ENCODE results near the gene ZNF75A. TPM values are rescaled to one million over a fixed set of nuclear protein-coding genes. Genes with fewer than 3 reads are reported as not detected.

ZNF75A gene
- total and polyA plus RNA-seq, 4 donors: 4.9 to 17.2 (median 9.8) TPM

GRCh38 chr16:3364774-3365427, 59.6 kb downstream of the ZNF75A start:
- H3K4me1 ChIP-seq (ENCODE audit: control insufficient read depth in 4 of 4, insufficient read depth in 4 of 4, low read length in 3 of 4): peaks cover 0 to 3% (median 0%) of the 10 kb centered on the region in 4 donors
- H3K36me3 ChIP-seq (ENCODE audit: control insufficient read depth in 4 of 4, insufficient read depth in 3 of 4, low read depth in 1 of 4, low read length in 3 of 4): no peaks in the 10 kb centered on the region
- peak overlapping the region; percentile 45 to 48 for H3K27ac ChIP-seq (ENCODE audit: low read depth in 1 of 2, low read length in 2 of 2)
- DNase-seq (ENCODE audit: low spot score): peak; percentile 76
- TF ChIP-seq ATF3 (IDR thresholded peaks at IDR 0.05): no peak
- no peak for TF ChIP-seq SP1 (IDR thresholded peaks at IDR 0.05)
- TF ChIP-seq MAX (IDR thresholded peaks at IDR 0.05): peak; percentile 31
- peak; percentile 83 to 96 for TF ChIP-seq GABPA (IDR thresholded peaks at IDR 0.05 in 1 of 2, conservative IDR thresholded peaks at IDR 0.05 in 1 of 2)
- TF ChIP-seq ZBTB33 (IDR thresholded peaks at IDR 0.05): peak; percentile 80
- TF ChIP-seq FOXA2 (IDR thresholded peaks at IDR 0.05): no peak
- TF ChIP-seq HNF4G (IDR thresholded peaks at IDR 0.05): no peak
- H3K9me3 ChIP-seq (ENCODE audit: control insufficient read depth in 4 of 4, low read length in 3 of 4): peaks cover 12 to 26% (median 24%) of the 10 kb centered on the region in 4 donors
- H3K9ac ChIP-seq (ENCODE audit: low read depth in 1 of 2, low read length in 2 of 2): no peak overlapping the region
- peaks cover 0 to 3% (median 0%) of the 10 kb centered on the region in 4 donors for H3K27me3 ChIP-seq (ENCODE audit: control insufficient read depth in 4 of 4, insufficient read depth in 4 of 4, low read length in 3 of 4)
- peak overlapping the region; percentile 41 to 81 (median 71) for H3K4me3 ChIP-seq (ENCODE audit: low read depth in 1 of 3, low read length in 3 of 3)
- WGBS: 19% methylated on average over 42 of the region's 42 CpGs

Other genes with a start within 250 kb of the ZNF75A start
- gene IL32, start 239.9 kb upstream of the ZNF75A start, total RNA-seq: 100 to 1,000 TPM in 1 of 2 donors, 1 to 10 TPM in 1; 8.6 to 328 TPM
- 100 to 1,000 TPM in 1 of 2 donors, 10 to 100 TPM in 1; 93.4 to 300 TPM for gene IL32, start 239.9 kb upstream of the ZNF75A start, polyA plus RNA-seq
- gene ZSCAN10, start 206.2 kb upstream of the ZNF75A start, total RNA-seq: not detected
- not detected for gene ZSCAN10, start 206.2 kb upstream of the ZNF75A start, polyA plus RNA-seq
- 1 to 10 TPM; 4.1 to 6.9 TPM for gene ZNF205, start 192.9 kb upstream of the ZNF75A start, total RNA-seq
- 1 to 10 TPM; 2.0 to 5.9 TPM for gene ZNF205, start 192.9 kb upstream of the ZNF75A start, polyA plus RNA-seq
- 1 to 10 TPM; 1.9 to 4.5 TPM for gene ZNF213, start 170.5 kb upstream of the ZNF75A start, total RNA-seq
- gene ZNF213, start 170.5 kb upstream of the ZNF75A start, polyA plus RNA-seq: 1 to 10 TPM in 1 of 2 donors, under 1 TPM in 1; 0.56 to 1.6 TPM
- not detected for gene OR1F1, start 117.3 kb upstream of the ZNF75A start, total RNA-seq
- gene OR1F1, start 117.3 kb upstream of the ZNF75A start, polyA plus RNA-seq: not detected
- 1 to 10 TPM; 4.5 to 5.3 TPM for gene ZNF200, start 70.3 kb upstream of the ZNF75A start, total RNA-seq
- 1 to 10 TPM; 1.8 to 2.3 TPM for gene ZNF200, start 70.3 kb upstream of the ZNF75A start, polyA plus RNA-seq
- gene MEFV, start 48.9 kb upstream of the ZNF75A start, total RNA-seq: 1 to 10 TPM; 1.2 to 3.3 TPM
- gene MEFV, start 48.9 kb upstream of the ZNF75A start, polyA plus RNA-seq: under 1 TPM; 0.33 to 0.36 TPM
- gene ZNF263, start 22.0 kb upstream of the ZNF75A start, total RNA-seq: 10 to 100 TPM; 17.2 to 27.3 TPM
- 1 to 10 TPM; 6.3 to 9.4 TPM for gene ZNF263, start 22.0 kb upstream of the ZNF75A start, polyA plus RNA-seq
- gene TIGD7, start 67 bp upstream of the ZNF75A start, total RNA-seq: 1 to 10 TPM; 1.8 to 2.6 TPM
- gene TIGD7, start 67 bp upstream of the ZNF75A start, polyA plus RNA-seq: under 1 TPM; 0.58 to 0.71 TPM
- under 1 TPM; 0.08 to 0.19 TPM for gene OR2C1, start 50.4 kb downstream of the ZNF75A start, total RNA-seq
- not detected for gene OR2C1, start 50.4 kb downstream of the ZNF75A start, polyA plus RNA-seq
- 1 to 10 TPM; 6.1 to 7.7 TPM for gene ZSCAN32, start 95.5 kb downstream of the ZNF75A start, total RNA-seq
- 1 to 10 TPM; 4.2 to 5.9 TPM for gene ZSCAN32, start 95.5 kb downstream of the ZNF75A start, polyA plus RNA-seq
- gene ZNF174, start 95.7 kb downstream of the ZNF75A start, total RNA-seq: 1 to 10 TPM; 4.2 to 4.6 TPM
- 1 to 10 TPM; 3.8 to 4.1 TPM for gene ZNF174, start 95.7 kb downstream of the ZNF75A start, polyA plus RNA-seq
- gene ZNF597, start 138.0 kb downstream of the ZNF75A start, total RNA-seq: 1 to 10 TPM; 1.2 to 1.7 TPM
- gene ZNF597, start 138.0 kb downstream of the ZNF75A start, polyA plus RNA-seq: under 1 TPM; 0.53 to 0.54 TPM
- 10 to 100 TPM; 11.3 to 21.3 TPM for gene NAA60, start 138.2 kb downstream of the ZNF75A start, total RNA-seq
- 10 to 100 TPM; 29.9 to 41.3 TPM for gene NAA60, start 138.2 kb downstream of the ZNF75A start, polyA plus RNA-seq
- gene C16orf90, start 190.0 kb downstream of the ZNF75A start, total RNA-seq: not detected
- gene C16orf90, start 190.0 kb downstream of the ZNF75A start, polyA plus RNA-seq: not detected
- 1 to 10 TPM; 4.4 to 5.2 TPM for gene CLUAP1, start 195.5 kb downstream of the ZNF75A start, total RNA-seq
- 1 to 10 TPM; 3.1 to 8.1 TPM for gene CLUAP1, start 195.5 kb downstream of the ZNF75A start, polyA plus RNA-seq

Data from liver (tissue), 9 donors.